ENCODE measurements around the gene GHRHR.

GRCh38 chr7:30980751-30981150 is 17.0 kb downstream of the GHRHR start:
- TF ChIP-seq CTCF (conservative IDR thresholded peaks at IDR 0.05; ENCODE audit: low read depth, low read length) (no peak), POLR2A (IDR thresholded peaks at IDR 0.05; ENCODE audit: low read depth, low read length) (no peak), CHD1 (IDR thresholded peaks at IDR 0.05; ENCODE audit: low read depth, low read length) (no peak), ELK1 (IDR thresholded peaks at IDR 0.05; ENCODE audit: borderline replicate concordance, low read depth, low read length) (no peak), FOS (IDR thresholded peaks at IDR 0.05; ENCODE audit: low read depth, low read length) (no peak), MAFK (IDR thresholded peaks at IDR 0.05; ENCODE audit: low read depth, low read length) (no peak), NFE2L2 (IDR thresholded peaks at IDR 0.05; ENCODE audit: low read depth, low read length) (no peak), BHLHE40 (IDR thresholded peaks at IDR 0.05; ENCODE audit: low read depth, low read length) (no peak), RFX5 (IDR thresholded peaks at IDR 0.05; ENCODE audit: low read depth, low read length) (no peak), RAD21 (IDR thresholded peaks at IDR 0.05; ENCODE audit: low read length) (no peak), USF2 (IDR thresholded peaks at IDR 0.05; ENCODE audit: low read depth, low read length) (no peak), RCOR1 (IDR thresholded peaks at IDR 0.05; ENCODE audit: insufficient replicate concordance, low read length) (no peak), MAZ (IDR thresholded peaks at IDR 0.05; ENCODE audit: borderline replicate concordance, low read depth, low read length) (no peak)
